ENCODE measurements around the gene L3MBTL3.

The L3MBTL3 gene

GRCh38 chr6:130037207-130037811 is 18.9 kb downstream of the L3MBTL3 start:
- DNase-seq (ENCODE audit: low read depth), result peak; percentile 36
- H3K4me3 ChIP-seq (ENCODE audit: low read depth, low read length), result no peak overlapping the region
- TF ChIP-seq, protein P1, sequence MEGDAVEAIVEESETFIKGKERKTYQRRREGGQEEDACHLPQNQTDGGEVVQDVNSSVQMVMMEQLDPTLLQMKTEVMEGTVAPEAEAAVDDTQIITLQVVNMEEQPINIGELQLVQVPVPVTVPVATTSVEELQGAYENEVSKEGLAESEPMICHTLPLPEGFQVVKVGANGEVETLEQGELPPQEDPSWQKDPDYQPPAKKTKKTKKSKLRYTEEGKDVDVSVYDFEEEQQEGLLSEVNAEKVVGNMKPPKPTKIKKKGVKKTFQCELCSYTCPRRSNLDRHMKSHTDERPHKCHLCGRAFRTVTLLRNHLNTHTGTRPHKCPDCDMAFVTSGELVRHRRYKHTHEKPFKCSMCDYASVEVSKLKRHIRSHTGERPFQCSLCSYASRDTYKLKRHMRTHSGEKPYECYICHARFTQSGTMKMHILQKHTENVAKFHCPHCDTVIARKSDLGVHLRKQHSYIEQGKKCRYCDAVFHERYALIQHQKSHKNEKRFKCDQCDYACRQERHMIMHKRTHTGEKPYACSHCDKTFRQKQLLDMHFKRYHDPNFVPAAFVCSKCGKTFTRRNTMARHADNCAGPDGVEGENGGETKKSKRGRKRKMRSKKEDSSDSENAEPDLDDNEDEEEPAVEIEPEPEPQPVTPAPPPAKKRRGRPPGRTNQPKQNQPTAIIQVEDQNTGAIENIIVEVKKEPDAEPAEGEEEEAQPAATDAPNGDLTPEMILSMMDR (conservative IDR thresholded peaks at IDR 0.05; ENCODE audit: low read depth, low read length), result peak; percentile 57

GRCh38 chr6:130041594-130041993 is 23.2 kb downstream of the L3MBTL3 start:
- H3K4me3 ChIP-seq (ENCODE audit: low read depth, low read length), result no peak overlapping the region
- TF ChIP-seq, protein P1 (conservative IDR thresholded peaks at IDR 0.05; ENCODE audit: low read depth, low read length), result no peak
- no peak for DNase-seq (ENCODE audit: low read depth)

GRCh38 chr6:130043344-130043743 is 25.0 kb downstream of the L3MBTL3 start:
- TF ChIP-seq, protein P1 (conservative IDR thresholded peaks at IDR 0.05; ENCODE audit: low read depth, low read length), result no peak
- DNase-seq (ENCODE audit: low read depth), result no peak
- no peak overlapping the region for H3K4me3 ChIP-seq (ENCODE audit: low read depth, low read length)

DNA sequence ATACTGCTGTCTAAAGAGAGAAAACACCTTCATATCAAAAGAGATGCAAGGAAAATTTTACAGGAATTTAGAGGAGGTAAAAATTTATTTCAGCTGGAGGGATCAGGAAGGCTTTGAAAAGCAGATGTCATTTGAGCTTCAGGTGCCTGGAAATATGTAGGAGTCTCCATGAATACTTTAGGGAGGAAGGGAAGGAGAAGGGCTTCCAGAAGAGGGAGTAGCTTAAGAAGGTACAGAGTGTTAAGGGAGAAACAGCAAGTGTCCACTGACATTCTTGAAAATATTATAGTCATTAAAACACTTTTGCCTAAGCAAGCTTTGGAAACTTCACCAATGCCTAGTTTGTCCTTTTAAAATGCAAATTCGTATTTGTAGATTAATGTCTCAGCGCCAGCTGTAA is 27.2 kb downstream of the L3MBTL3 start:
- TF ChIP-seq, protein P1 (conservative IDR thresholded peaks at IDR 0.05; ENCODE audit: low read depth, low read length), result no peak
- no peak overlapping the region for H3K4me3 ChIP-seq (ENCODE audit: low read depth, low read length)
- DNase-seq (ENCODE audit: low read depth), result no peak

GRCh38 chr6:130046671-130047070 is 28.3 kb downstream of the L3MBTL3 start:
- TF ChIP-seq, protein P1 (conservative IDR thresholded peaks at IDR 0.05; ENCODE audit: low read depth, low read length), result no peak
- peak; percentile 80 for DNase-seq (ENCODE audit: low read depth)
- H3K4me3 ChIP-seq (ENCODE audit: low read depth, low read length), result no peak overlapping the region

- H3K4me3 ChIP-seq (ENCODE audit: low read depth, low read length), result no peak overlapping the region
- DNase-seq (ENCODE audit: low read depth), result peak; percentile 33
- TF ChIP-seq, protein P1 (conservative IDR thresholded peaks at IDR 0.05; ENCODE audit: low read depth, low read length), result peak; percentile 23
Measured at GRCh38 chr6:130047088-130047995, 29.0 kb downstream of the L3MBTL3 start.
